Measurements from ENCODE around the gene CUL5.

CUL5 gene

DNA sequence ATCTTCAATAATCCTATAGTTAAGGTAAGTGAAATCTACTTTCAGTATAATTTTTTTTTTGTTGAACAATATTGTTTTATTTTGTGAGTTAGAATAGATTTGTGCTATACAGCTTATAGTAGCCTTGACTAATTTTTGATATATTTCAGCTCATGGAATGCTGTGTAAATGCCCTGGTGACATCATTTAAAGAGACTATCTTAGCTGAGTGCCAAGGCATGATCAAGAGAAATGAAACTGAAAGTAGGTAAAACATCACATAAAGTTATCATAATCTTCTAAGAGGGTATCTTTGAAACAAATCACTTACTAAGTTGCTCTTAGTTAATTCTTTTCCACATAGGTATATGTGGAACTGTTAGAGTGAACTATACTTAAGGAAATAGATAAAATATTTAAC, 61.2 kb downstream of the CUL5 start:
- H3K4me3 ChIP-seq (ENCODE audit: low read length): no peak overlapping the region
- no peaks in the 10 kb centered on the region for H3K79me2 ChIP-seq (ENCODE audit: control insufficient read depth, low read length)
- no peaks in the 10 kb centered on the region for H3K9me2 ChIP-seq (replicated peaks; ENCODE audit: control insufficient read depth, low read length)
- H3K4me1 ChIP-seq (ENCODE audit: control insufficient read depth, low read length): no peaks in the 10 kb centered on the region
- H3K36me3 ChIP-seq (ENCODE audit: control insufficient read depth, low read length): peaks cover 39% of the 10 kb centered on the region
- TF ChIP-seq CTCF (IDR thresholded peaks at IDR 0.05; ENCODE audit: low read depth, low read length, poor library complexity, severe bottlenecking) (no peak), EZH2phosphoT487 (IDR thresholded peaks at IDR 0.05; ENCODE audit: borderline replicate concordance, low read length) (no peak)
- H3K9me3 ChIP-seq (ENCODE audit: control insufficient read depth, insufficient read depth, low read length): no peaks in the 10 kb centered on the region
- H3K27me3 ChIP-seq (ENCODE audit: control insufficient read depth, low read length): no peaks in the 10 kb centered on the region
- H3K4me2 ChIP-seq (ENCODE audit: low read length): no peak overlapping the region
- H3K27ac ChIP-seq (ENCODE audit: low read depth, low read length): no peak overlapping the region
- H3F3A ChIP-seq (ENCODE audit: control insufficient read depth, insufficient read depth): no peaks in the 10 kb centered on the region
- H4K20me1 ChIP-seq (ENCODE audit: control insufficient read depth, insufficient read depth, low read depth, low read length): no peaks in the 10 kb centered on the region

DNA sequence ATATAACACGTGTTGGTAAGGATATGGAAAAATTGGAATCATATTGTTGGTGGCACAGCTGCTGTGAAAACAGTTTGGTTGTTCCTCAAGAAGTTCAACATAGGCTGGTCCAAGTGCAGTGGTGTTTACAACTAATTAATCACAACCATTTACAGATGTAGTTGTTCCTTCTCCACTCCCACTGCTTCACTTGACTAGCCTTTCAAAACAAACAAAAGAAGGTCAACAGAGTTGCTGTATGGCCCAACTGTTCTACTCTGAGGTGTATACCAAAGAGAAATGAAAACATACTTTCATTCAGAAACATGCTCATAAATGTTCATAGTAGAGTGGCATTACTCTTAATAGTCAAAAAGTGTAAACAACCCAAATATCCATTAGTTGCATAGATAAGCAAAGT, 76.1 kb downstream of the CUL5 start:
- no peak overlapping the region for H3K4me3 ChIP-seq (ENCODE audit: low read length)

DNA sequence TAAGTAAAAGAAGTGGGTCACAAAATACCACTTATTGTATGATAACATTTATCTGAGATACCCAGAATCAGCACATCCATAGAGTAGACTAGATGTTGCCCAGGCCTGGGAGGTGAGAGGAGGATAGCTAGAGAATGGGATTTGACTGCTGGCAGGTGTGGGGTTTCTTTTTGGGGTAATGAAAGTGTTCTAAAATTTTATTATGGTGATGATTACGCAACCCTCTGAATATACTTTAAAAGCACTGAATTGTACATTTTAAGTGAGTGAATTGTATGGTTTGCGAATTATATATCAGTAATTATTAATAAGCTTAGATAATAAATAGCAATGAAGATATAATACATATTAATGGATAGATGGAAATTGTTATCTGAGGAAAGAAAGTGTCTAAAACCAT, 77.0 kb downstream of the CUL5 start:
- Histone ChIP-seq H3K36me3 (ENCODE audit: control insufficient read depth, low read length) (peaks cover 38% of the 10 kb centered on the region), H3K4me3 (ENCODE audit: low read length) (no peak overlapping the region), H3F3A (ENCODE audit: control insufficient read depth, insufficient read depth) (no peaks in the 10 kb centered on the region), H3K9me2 (replicated peaks; ENCODE audit: control insufficient read depth, low read length) (no peaks in the 10 kb centered on the region), H3K27ac (ENCODE audit: low read depth, low read length) (no peak overlapping the region), H3K4me1 (ENCODE audit: control insufficient read depth, low read length) (no peaks in the 10 kb centered on the region), H3K79me2 (ENCODE audit: control insufficient read depth, low read length) (no peaks in the 10 kb centered on the region), H3K27me3 (ENCODE audit: control insufficient read depth, low read length) (no peaks in the 10 kb centered on the region), H4K20me1 (ENCODE audit: control insufficient read depth, insufficient read depth, low read depth, low read length) (no peaks in the 10 kb centered on the region), H3K4me2 (ENCODE audit: low read length) (no peak overlapping the region), H3K9me3 (ENCODE audit: control insufficient read depth, insufficient read depth, low read length) (no peaks in the 10 kb centered on the region)
- no peak for TF ChIP-seq CTCF (IDR thresholded peaks at IDR 0.05; ENCODE audit: low read depth, low read length, poor library complexity, severe bottlenecking)
- no peak for TF ChIP-seq EZH2phosphoT487 (IDR thresholded peaks at IDR 0.05; ENCODE audit: borderline replicate concordance, low read length)

More for the DNA sequence above, 76.1 kb downstream of the CUL5 start:
- no peaks in the 10 kb centered on the region for H4K20me1 ChIP-seq (ENCODE audit: control insufficient read depth, insufficient read depth, low read depth, low read length)
- H3K9me3 ChIP-seq (ENCODE audit: control insufficient read depth, insufficient read depth, low read length): no peaks in the 10 kb centered on the region
- peaks cover 42% of the 10 kb centered on the region for H3K36me3 ChIP-seq (ENCODE audit: control insufficient read depth, low read length)
- H3K9me2 ChIP-seq (replicated peaks; ENCODE audit: control insufficient read depth, low read length): no peaks in the 10 kb centered on the region
- no peaks in the 10 kb centered on the region for H3K79me2 ChIP-seq (ENCODE audit: control insufficient read depth, low read length)
- no peaks in the 10 kb centered on the region for H3K27me3 ChIP-seq (ENCODE audit: control insufficient read depth, low read length)
- TF ChIP-seq EZH2phosphoT487 (IDR thresholded peaks at IDR 0.05; ENCODE audit: borderline replicate concordance, low read length) (no peak), CTCF (IDR thresholded peaks at IDR 0.05; ENCODE audit: low read depth, low read length, poor library complexity, severe bottlenecking) (no peak)
- no peaks in the 10 kb centered on the region for H3K4me1 ChIP-seq (ENCODE audit: control insufficient read depth, low read length)
- H3K4me2 ChIP-seq (ENCODE audit: low read length): no peak overlapping the region
- no peak overlapping the region for H3K27ac ChIP-seq (ENCODE audit: low read depth, low read length)
- H3F3A ChIP-seq (ENCODE audit: control insufficient read depth, insufficient read depth): no peaks in the 10 kb centered on the region

- Histone ChIP-seq H3K27ac (ENCODE audit: low read depth, low read length) (no peak overlapping the region), H3K4me1 (ENCODE audit: control insufficient read depth, low read length) (no peaks in the 10 kb centered on the region), H3K9me3 (ENCODE audit: control insufficient read depth, insufficient read depth, low read length) (no peaks in the 10 kb centered on the region)
Measured at GRCh38 chr11:108092134-108092533, 83.4 kb downstream of the CUL5 start.

More at GRCh38 chr11:108092134-108092533, 83.4 kb downstream of the CUL5 start:
- Histone ChIP-seq H3K4me3 (ENCODE audit: low read length) (no peak overlapping the region), H3K4me2 (ENCODE audit: low read length) (no peak overlapping the region), H3K27me3 (ENCODE audit: control insufficient read depth, low read length) (no peaks in the 10 kb centered on the region), H3F3A (ENCODE audit: control insufficient read depth, insufficient read depth) (no peaks in the 10 kb centered on the region), H3K79me2 (ENCODE audit: control insufficient read depth, low read length) (no peaks in the 10 kb centered on the region), H3K36me3 (ENCODE audit: control insufficient read depth, low read length) (peaks cover 28% of the 10 kb centered on the region), H3K9me2 (replicated peaks; ENCODE audit: control insufficient read depth, low read length) (no peaks in the 10 kb centered on the region), H4K20me1 (ENCODE audit: control insufficient read depth, insufficient read depth, low read depth, low read length) (no peaks in the 10 kb centered on the region)
- TF ChIP-seq EZH2phosphoT487 (IDR thresholded peaks at IDR 0.05; ENCODE audit: borderline replicate concordance, low read length): no peak
- TF ChIP-seq CTCF (IDR thresholded peaks at IDR 0.05; ENCODE audit: low read depth, low read length, poor library complexity, severe bottlenecking): no peak

Measured in DOHH2 (cell line).